Small intestine (tissue), 7 donors: ENCODE measurements around the gene XPOT. TPM values are rescaled to one million over a fixed set of nuclear protein-coding genes. Genes with fewer than 3 reads are reported as not detected.

Source experiments
- DNase-seq, 2 donors: peaks; one replicate each; pipeline versions ENCODE4 v3.0.0 to v3.0.0-alpha.2; 2013
- FAIRE-seq: peaks from 2 replicates; lab custom pipeline; 2012; peaks lifted over from hg19 to GRCh38; lab: Jason Lieb, UNC
- H3K27ac ChIP-seq, 3 donors: one replicate each; pipeline ENCODE4 v1.5.1; 2013; ENCODE audit warnings: low read length in 2 of 3, mild to moderate bottlenecking in 2 of 3, control low read depth in 1 of 3, inconsistent platforms in 1 of 3, low read depth in 1 of 3, moderate library complexity in 1 of 3
- H3K27me3 ChIP-seq, 3 donors: one replicate each; pipeline ENCODE4 v1.6.1; 2013; ENCODE audit warnings: low read length in 3 of 3, inconsistent platforms in 1 of 3; ENCODE audit not compliant: control insufficient read depth in 3 of 3, insufficient read depth in 3 of 3
- H3K36me3 ChIP-seq, 3 donors: one replicate each; pipeline ENCODE4 v1.6.1; 2013; ENCODE audit warnings: low read length in 3 of 3, inconsistent platforms in 1 of 3, low read depth in 1 of 3, mild to moderate bottlenecking in 1 of 3, moderate library complexity in 1 of 3; ENCODE audit not compliant: control insufficient read depth in 3 of 3, insufficient read depth in 2 of 3
- H3K4me1 ChIP-seq, 3 donors: one replicate each; pipeline ENCODE4 v1.6.1; 2013; ENCODE audit warnings: low read length in 2 of 3, inconsistent platforms in 1 of 3, low read depth in 1 of 3, mild to moderate bottlenecking in 1 of 3, moderate library complexity in 1 of 3; ENCODE audit not compliant: control insufficient read depth in 3 of 3, insufficient read depth in 2 of 3
- H3K4me3 ChIP-seq, 3 donors: one replicate each; pipeline ENCODE4 v1.5.1; 2013; ENCODE audit warnings: low read length in 3 of 3, control low read depth in 1 of 3, inconsistent platforms in 1 of 3, low read depth in 1 of 3, mild to moderate bottlenecking in 1 of 3, moderate library complexity in 1 of 3
- H3K9me3 ChIP-seq, 2 donors: one replicate each; pipeline ENCODE4 v1.6.1; 2013; ENCODE audit warnings: low read depth in 1 of 2, low read length in 1 of 2; ENCODE audit not compliant: control insufficient read depth in 2 of 2, insufficient read depth in 1 of 2
- WGBS, 3 donors: extraction: QIAGEN DNeasy Blood & Tissue Kit; methylation state at CpG; one replicate each; pipeline ENCODE4 v1.1.7; 2013; 5-methylcytosine and 5-hydroxymethylcytosine counted together
- polyA plus RNA-seq, 4 donors: library from polyadenylated mRNA; stranded (reverse) in 3 of 4; unstranded in 1 of 4; fragments of 200-250 nt in 3 of 4; fragments of 120-200 nt in 1 of 4; gene quantifications; one replicate each; pipeline versions ENCODE4 v1.2.1 to v1.2.3, GENCODE V29; 2013
- donor health status: healthy with polysubstance abuse.
- donor health status: control.
- donor health status: control.
- donor health status: Bipolar disorder and iron deficiency.
- donor health status: healthy.

XPOT gene
- polyA plus RNA-seq, 4 donors: 5.4 to 30.9 (median 14.9) TPM

- no peaks in the 10 kb centered on the region for H3K27me3 ChIP-seq
Measured at GRCh38 chr12:64404470-64405256, 471 bp downstream of the XPOT start.

GRCh38 chr12:64407342-64408223 lies 3.4 kb downstream of the XPOT start:
- FAIRE-seq: no peak
- Histone ChIP-seq H3K4me3 (no peak overlapping the region), H3K4me1 (peaks cover 0 to 3% (median 0%) of the 10 kb centered on the region in 3 donors), H3K27me3 (no peaks in the 10 kb centered on the region), H3K9me3 (no peaks in the 10 kb centered on the region), H3K27ac (no peak overlapping the region), H3K36me3 (peaks cover 3 to 9% (median 7%) of the 10 kb centered on the region in 3 donors)
- DNase-seq: no peak
- 84 to 88% (median 86%) methylated on average over 9 of the region's 9 CpGs for WGBS, 3 donors

More at GRCh38 chr12:64404470-64405256, 471 bp downstream of the XPOT start:
- Histone ChIP-seq H3K4me3 (peak overlapping the region; percentile 95 to 99 (median 98)), H3K36me3 (no peaks in the 10 kb centered on the region), H3K27ac (peak overlapping the region; percentile 96 to 99 (median 99)), H3K4me1 (peaks cover 0 to 3% (median 0%) of the 10 kb centered on the region in 3 donors), H3K9me3 (no peaks in the 10 kb centered on the region)
- 1% methylated on average over 63 to 78 of the region's 78 CpGs for WGBS, 3 donors
- FAIRE-seq (no peak), DNase-seq (peak; percentile 42 to 76)

- H3K4me1 ChIP-seq: no peaks in the 10 kb centered on the region
- no peak for DNase-seq
- no peak for FAIRE-seq
- WGBS, 3 donors: 94 to 100% (median 94%) methylated on average over 2 of the region's 2 CpGs
- H3K4me3 ChIP-seq: no peak overlapping the region
- peaks cover 3 to 18% (median 13%) of the 10 kb centered on the region in 3 donors for H3K36me3 ChIP-seq
- H3K27me3 ChIP-seq: no peaks in the 10 kb centered on the region
- no peak overlapping the region for H3K27ac ChIP-seq
- H3K9me3 ChIP-seq: no peaks in the 10 kb centered on the region
Measured at GRCh38 chr12:64411427-64411826, 7.2 kb downstream of the XPOT start.

- Histone ChIP-seq H3K27ac (no peak overlapping the region), H3K4me3 (no peak overlapping the region), H3K9me3 (no peaks in the 10 kb centered on the region), H3K4me1 (no peaks in the 10 kb centered on the region), H3K36me3 (peaks cover 3 to 24% (median 15%) of the 10 kb centered on the region in 3 donors), H3K27me3 (no peaks in the 10 kb centered on the region)
- WGBS, 3 donors: 92 to 99% (median 98%) methylated on average over 2 of the region's 2 CpGs
- DNase-seq (no peak), FAIRE-seq (no peak)
Measured at GRCh38 chr12:64412459-64412858, 8.3 kb downstream of the XPOT start.

- Histone ChIP-seq H3K4me3 (no peak overlapping the region), H3K9me3 (no peaks in the 10 kb centered on the region), H3K27ac (no peak overlapping the region), H3K27me3 (no peaks in the 10 kb centered on the region), H3K4me1 (no peaks in the 10 kb centered on the region), H3K36me3 (peaks cover 5 to 24% (median 17%) of the 10 kb centered on the region in 3 donors)
- DNase-seq (peak in 1 of 2 donors; percentile 9), FAIRE-seq (no peak)
- WGBS, 3 donors: 65 to 81% (median 74%) methylated on average over 2 of the region's 2 CpGs
Measured at GRCh38 chr12:64413884-64414283, 9.7 kb downstream of the XPOT start.

GRCh38 chr12:64418209-64418608 lies 14.0 kb downstream of the XPOT start:
- Histone ChIP-seq H3K27me3 (no peaks in the 10 kb centered on the region), H3K9me3 (no peaks in the 10 kb centered on the region), H3K27ac (no peak overlapping the region), H3K36me3 (peaks cover 8 to 31% (median 12%) of the 10 kb centered on the region in 3 donors), H3K4me1 (no peaks in the 10 kb centered on the region), H3K4me3 (no peak overlapping the region)
- DNase-seq (no peak), FAIRE-seq (no peak)

- FAIRE-seq (no peak), DNase-seq (no peak)
- 86 to 92% (median 88%) methylated on average over 3 of the region's 3 CpGs for WGBS, 3 donors
- H3K36me3 ChIP-seq: peaks cover 8 to 36% (median 14%) of the 10 kb centered on the region in 3 donors
- no peaks in the 10 kb centered on the region for H3K4me1 ChIP-seq
- no peak overlapping the region for H3K4me3 ChIP-seq
- no peak overlapping the region for H3K27ac ChIP-seq
- H3K9me3 ChIP-seq: no peaks in the 10 kb centered on the region
- no peaks in the 10 kb centered on the region for H3K27me3 ChIP-seq
Measured at GRCh38 chr12:64419696-64420095, 15.5 kb downstream of the XPOT start.

GRCh38 chr12:64427988-64428387 lies 23.8 kb downstream of the XPOT start:
- H3K27ac ChIP-seq: no peak overlapping the region
- no peak overlapping the region for H3K4me3 ChIP-seq
- WGBS, 3 donors: 13 to 30% (median 27%) methylated on average over 1 of the region's 1 CpG
- no peak for FAIRE-seq
- no peaks in the 10 kb centered on the region for H3K9me3 ChIP-seq
- H3K4me1 ChIP-seq: no peaks in the 10 kb centered on the region
- H3K36me3 ChIP-seq: peaks cover 19 to 34% (median 20%) of the 10 kb centered on the region in 3 donors
- no peak for DNase-seq
- H3K27me3 ChIP-seq: no peaks in the 10 kb centered on the region
